H9 (cell line): ENCODE data around the gene SAP25. TPM values are rescaled to one million over a fixed set of nuclear protein-coding genes. Genes with fewer than 3 reads are reported as not detected.

ENCODE experiments used
- DNase-seq: peaks from one replicate; pipeline ENCODE4 v3.0.0-alpha.2; 2017
- H2AFZ ChIP-seq: one replicate; pipeline ENCODE4 v1.6.1; 2013; ENCODE audit warnings: mild to moderate bottlenecking, low read length, control low read depth, moderate library complexity
- H2AK5ac ChIP-seq: 2 replicates; pipeline ENCODE4 v1.6.1; 2013; ENCODE audit warnings: low read length, control low read depth, mixed read lengths; ENCODE audit not compliant: insufficient read length
- H2BK120ac ChIP-seq: one replicate; pipeline ENCODE4 v1.6.1; 2013; ENCODE audit warnings: low read depth, mild to moderate bottlenecking, low read length, control low read depth, inconsistent platforms; ENCODE audit not compliant: poor library complexity, severe bottlenecking
- H2BK12ac ChIP-seq: 2 replicates; pipeline ENCODE4 v1.6.1; 2013; ENCODE audit warnings: low read length, control low read depth, mixed read lengths, low read depth; ENCODE audit not compliant: insufficient read length
- H2BK15ac ChIP-seq: 2 replicates; pipeline ENCODE4 v1.6.1; 2013; ENCODE audit warnings: low read depth, low read length, control low read depth
- H2BK20ac ChIP-seq: one replicate; pipeline ENCODE4 v1.6.1; 2013; ENCODE audit warnings: low read depth, mild to moderate bottlenecking, low read length, control low read depth, inconsistent platforms; ENCODE audit not compliant: poor library complexity, severe bottlenecking
- H2BK5ac ChIP-seq: 2 replicates; pipeline ENCODE4 v1.6.1; 2013; ENCODE audit warnings: low read length, control low read depth, mixed read lengths; ENCODE audit not compliant: insufficient read length
- H3K14ac ChIP-seq: 2 replicates; pipeline ENCODE4 v1.6.1; 2013; ENCODE audit warnings: low read length, control low read depth; ENCODE audit not compliant: insufficient read depth
- H3K18ac ChIP-seq: 2 replicates; pipeline ENCODE4 v1.6.1; 2013; ENCODE audit warnings: low read depth, mild to moderate bottlenecking, mixed read lengths, low read length, control low read depth; ENCODE audit not compliant: insufficient read length
- H3K23ac ChIP-seq: 2 replicates; pipeline ENCODE4 v1.6.1; 2013; ENCODE audit warnings: low read length, control low read depth, mixed read lengths, low read depth; ENCODE audit not compliant: insufficient read length
- H3K23me2 ChIP-seq: 2 replicates; pipeline ENCODE4 v1.6.1; 2013; ENCODE audit warnings: low read depth, mild to moderate bottlenecking, mixed read lengths, low read length, control low read depth; ENCODE audit not compliant: insufficient read length, poor library complexity, severe bottlenecking
- H3K27ac ChIP-seq: 2 replicates; pipeline ENCODE4 v1.5.1; 2013; ENCODE audit warnings: low read length, control low read depth, mixed read lengths, low read depth; ENCODE audit not compliant: insufficient read length
- H3K27me3 ChIP-seq: 2 replicates; pipeline ENCODE4 v1.6.1; 2013; ENCODE audit warnings: low read length, control low read depth, inconsistent platforms; ENCODE audit not compliant: insufficient read depth
- H3K4ac ChIP-seq: 2 replicates; pipeline ENCODE4 v1.6.1; 2013; ENCODE audit warnings: low read depth, mild to moderate bottlenecking, control low read depth, inconsistent platforms, low read length, moderate library complexity
- H3K4me1 ChIP-seq: 2 replicates; pipeline ENCODE4 v1.6.1; 2013; ENCODE audit warnings: low read length, control low read depth, inconsistent platforms; ENCODE audit not compliant: insufficient read depth
- H3K4me2 ChIP-seq: 2 replicates; pipeline ENCODE4 v1.6.1; 2013; ENCODE audit warnings: low read length, control low read depth, mixed read lengths; ENCODE audit not compliant: insufficient read length, insufficient read depth
- H3K56ac ChIP-seq: 2 replicates; pipeline ENCODE4 v1.6.1; 2013; ENCODE audit warnings: low read depth, mild to moderate bottlenecking, mixed read lengths, low read length, control low read depth; ENCODE audit not compliant: insufficient read length
- H3K79me1 ChIP-seq: 2 replicates; pipeline ENCODE4 v1.6.1; 2013; ENCODE audit warnings: low read depth, mild to moderate bottlenecking, moderate library complexity, low read length, control low read depth, inconsistent platforms; ENCODE audit not compliant: insufficient read depth, poor library complexity, severe bottlenecking
- H3K79me2 ChIP-seq: 2 replicates; pipeline ENCODE4 v1.6.1; 2013; ENCODE audit warnings: low read length, control low read depth, inconsistent platforms; ENCODE audit not compliant: insufficient read depth
- H3K9ac ChIP-seq: 2 replicates; pipeline ENCODE4 v1.6.1; 2013; ENCODE audit warnings: low read length, control low read depth, mixed read lengths; ENCODE audit not compliant: insufficient read length; ENCODE audit errors: extremely low read depth
- H3K9me3 ChIP-seq: one replicate; pipeline ENCODE4 v1.6.1; 2013; ENCODE audit warnings: low read depth, low read length, inconsistent platforms; ENCODE audit not compliant: control insufficient read depth
- H3T11ph ChIP-seq: one replicate; pipeline ENCODE4 v1.6.1; 2013; ENCODE audit warnings: mild to moderate bottlenecking, low read length, control low read depth, inconsistent platforms
- H4K20me1 ChIP-seq: one replicate; pipeline ENCODE4 v1.6.1; 2013; ENCODE audit not compliant: control insufficient read depth, insufficient read length, insufficient read depth
- H4K5ac ChIP-seq: 2 replicates; pipeline ENCODE4 v1.6.1; 2013; ENCODE audit warnings: low read depth, mild to moderate bottlenecking, mixed read lengths, low read length, control low read depth; ENCODE audit not compliant: insufficient read length
- H4K8ac ChIP-seq: replicated peaks from 2 replicates; pipeline ENCODE4 v1.6.1; 2013; ENCODE audit warnings: low read length, control low read depth, mixed read lengths, low read depth; ENCODE audit not compliant: insufficient read length
- H4K91ac ChIP-seq: 2 replicates; pipeline ENCODE4 v1.6.1; 2013; ENCODE audit warnings: low read depth, mild to moderate bottlenecking, moderate library complexity, mixed read lengths, low read length, control low read depth; ENCODE audit not compliant: insufficient read length
- H3K27ac Mint-ChIP-seq, 3 experiments: 2 replicates in 2 of 3; 3 replicates in 1 of 3; pipeline ENCODE4 v1.8.0; 2020 to 2021; ENCODE audit warnings: mixed read lengths in 3 of 3, mild to moderate bottlenecking in 1 of 3, moderate library complexity in 1 of 3
- H3K27me3 Mint-ChIP-seq: 2 replicates; pipeline ENCODE4 v1.8.0; 2021; ENCODE audit warnings: low read depth, mild to moderate bottlenecking, moderate library complexity, mixed read lengths
- H3K36me3 Mint-ChIP-seq, 3 experiments: 2 replicates in 2 of 3; 3 replicates in 1 of 3; pipeline ENCODE4 v1.8.0; 2020 to 2021; ENCODE audit warnings: low read depth in 3 of 3, mixed read lengths in 3 of 3; ENCODE audit not compliant: insufficient read depth in 1 of 3
- H3K4me1 Mint-ChIP-seq, 2 experiments: 2 replicates each; pipeline ENCODE4 v1.8.0; 2020; ENCODE audit warnings: mixed read lengths in 2 of 2
- H3K4me3 Mint-ChIP-seq, 2 experiments: 2 replicates in 1 of 2; 3 replicates in 1 of 2; pipeline ENCODE4 v1.8.0; 2020 to 2021; ENCODE audit warnings: mild to moderate bottlenecking in 2 of 2, mixed read lengths in 2 of 2, moderate library complexity in 1 of 2
- H3K9me3 Mint-ChIP-seq, 2 experiments: 2 replicates in 1 of 2; 3 replicates in 1 of 2; pipeline ENCODE4 v1.8.0; 2020; ENCODE audit warnings: mild to moderate bottlenecking in 2 of 2, mixed read lengths in 2 of 2, moderate library complexity in 1 of 2
- CTCF ChIP-seq: fragments of 200-600 bp; sonication (generic); conservative IDR thresholded peaks from 3 replicates; pipeline ENCODE4 v1.8.0; 2021; ENCODE audit warnings: antibody characterized with exemption, mild to moderate bottlenecking
- WGBS: extraction: QIAGEN DNeasy Blood & Tissue Kit; methylation state at CpG from one replicate; pipeline ENCODE4 v1.1.7; 2013; ENCODE audit warnings: missing lambda C conversion rate, low lambda C conversion rate, mixed read lengths; ENCODE audit not compliant: insufficient read length; ENCODE audit errors: extremely low coverage; 5-methylcytosine and 5-hydroxymethylcytosine counted together
- total RNA-seq: library from RNA; stranded (reverse); gene quantifications from 2 replicates; pipeline ENCODE4 v1.2.1, GENCODE V29; 2021

Gene SAP25
- total RNA-seq, 1 experiment from 2014 or later, result 4.2 TPM

- H3K9me3 Mint-ChIP-seq, result no peaks in the 10 kb centered on the region
- Histone ChIP-seq H3K9me3 (no peaks in the 10 kb centered on the region), H3T11ph (no peak overlapping the region), H3K4me2 (no peak overlapping the region), H3K27me3 (no peaks in the 10 kb centered on the region), H3K4ac (no peak overlapping the region), H2AFZ (no peak overlapping the region), H2BK20ac (no peak overlapping the region), H4K20me1 (no peaks in the 10 kb centered on the region), H3K23ac (no peak overlapping the region), H2BK15ac (no peak overlapping the region), H3K79me1 (no peaks in the 10 kb centered on the region), H4K8ac (no peak overlapping the region), H2BK5ac (no peak overlapping the region), H4K5ac (no peak overlapping the region), H3K56ac (no peak overlapping the region), H3K18ac (no peak overlapping the region), H2BK12ac (no peak overlapping the region), H3K79me2 (no peaks in the 10 kb centered on the region), H3K14ac (no peak overlapping the region), H4K91ac (no peak overlapping the region), H2AK5ac (no peak overlapping the region), H2BK120ac (no peak overlapping the region), H3K9ac (no peak overlapping the region), H3K27ac (no peak overlapping the region), H3K23me2 (no peaks in the 10 kb centered on the region), H3K4me1 (peaks cover 5% of the 10 kb centered on the region; the same call in 1 of the 2 replicates)
- no CpG with 5 or more reads among the region's 17 CpGs for WGBS
- peaks cover 2% of the 10 kb centered on the region; the same call in 1 of the 2 replicates for H3K27me3 Mint-ChIP-seq
- peaks cover 14 to 17% of the 10 kb centered on the region in 2 experiments for H3K4me1 Mint-ChIP-seq
- no peak for TF ChIP-seq CTCF
- peaks cover 11 to 27% (median 23%) of the 10 kb centered on the region in 3 experiments; a peak in 6 of 7 replicates for H3K36me3 Mint-ChIP-seq
- H3K27ac Mint-ChIP-seq, result no peak overlapping the region
- DNase-seq, result peak; percentile 22
- no peak overlapping the region; a peak in 1 of 5 replicates for H3K4me3 Mint-ChIP-seq
These were observed 2.2 kb upstream of the SAP25 start for GRCh38 chr7:100575746-100576383.
